AG10803 (cell line): ENCODE data around the gene SDCBP2.
A peak's percentile ranks its signal among the peaks of the same experiment; 100 is the strongest.

Experiments
- DNase-seq: peaks from one replicate; pipeline ENCODE4 v3.0.0; 2010; ENCODE audit warnings: low read depth
- H3K4me3 ChIP-seq: 2 replicates; pipeline ENCODE4 v1.5.1; 2011; ENCODE audit warnings: mild to moderate bottlenecking, low read length, control low read depth
- CTCF ChIP-seq: conservative IDR thresholded peaks from 2 replicates; pipeline ENCODE4 v1.5.1; 2011; ENCODE audit warnings: mild to moderate bottlenecking, low read length, control low read depth, inconsistent platforms

The SDCBP2 gene

GRCh38 chr20:1327241-1327653 is 1.7 kb downstream of the SDCBP2 start:
- H3K4me3 ChIP-seq = no peak overlapping the region
- peak; percentile 63 for DNase-seq
- no peak for TF ChIP-seq CTCF

- peak overlapping the region; percentile 94 for H3K4me3 ChIP-seq
- peak; percentile 51 for DNase-seq
- TF ChIP-seq CTCF = no peak
These were observed 2.7 kb downstream of the SDCBP2 start for GRCh38 chr20:1326031-1326930.

GRCh38 chr20:1325173-1326030 is 3.5 kb downstream of the SDCBP2 start:
- peak; percentile 97 for DNase-seq
- peak overlapping the region; percentile 94 for H3K4me3 ChIP-seq
- TF ChIP-seq CTCF = 0 out of 2 replicates have a peak, but pooled peaks have one; percentile 15

- DNase-seq = peak; percentile 68
- TF ChIP-seq CTCF = no peak
- peak overlapping the region; percentile 94 for H3K4me3 ChIP-seq
These were observed 4.3 kb downstream of the SDCBP2 start for GRCh38 chr20:1324598-1325172.

GRCh38 chr20:1323830-1324597 is 4.9 kb downstream of the SDCBP2 start:
- DNase-seq = no peak
- TF ChIP-seq CTCF = no peak
- H3K4me3 ChIP-seq = no peak overlapping the region; the same call in 1 of the 2 replicates

GRCh38 chr20:1323256-1323655 is 5.7 kb downstream of the SDCBP2 start:
- DNase-seq = peak; percentile 36
- no peak for TF ChIP-seq CTCF
- H3K4me3 ChIP-seq = no peak overlapping the region
